Mesothelial cell of epicardium (in vitro differentiated cells): ENCODE results near the gene NELFA. TPM values are rescaled to one million over a fixed set of nuclear protein-coding genes. Genes with fewer than 3 reads are reported as not detected.

Source experiments
- DNase-seq, 2 experiments: peaks; one replicate each; pipeline ENCODE4 v3.0.0; 2021; ENCODE audit warnings: low spot score in 2 of 2; ENCODE audit not compliant: unreplicated experiment in 2 of 2
- H3K27ac Mint-ChIP-seq: 2 replicates; pipeline ENCODE4 v1.8.0; 2021; ENCODE audit warnings: mixed read lengths
- H3K27me3 Mint-ChIP-seq: 2 replicates; pipeline ENCODE4 v1.8.0; 2021; ENCODE audit warnings: low read depth, mixed read lengths
- H3K36me3 Mint-ChIP-seq: 2 replicates; pipeline ENCODE4 v1.8.0; 2021; ENCODE audit warnings: mixed read lengths
- H3K4me1 Mint-ChIP-seq: 2 replicates; pipeline ENCODE4 v1.8.0; 2021; ENCODE audit warnings: mixed read lengths
- H3K4me3 Mint-ChIP-seq: 2 replicates; pipeline ENCODE4 v1.8.0; 2021; ENCODE audit warnings: mild to moderate bottlenecking, moderate library complexity, mixed read lengths
- H3K9me3 Mint-ChIP-seq: 2 replicates; pipeline ENCODE4 v1.8.0; 2021; ENCODE audit warnings: mixed read lengths
- CTCF ChIP-seq: fragments of 200-600 bp; sonication (generic); IDR thresholded peaks from one replicate; pipeline ENCODE4 v1.5.0; 2021; ENCODE audit warnings: antibody characterized with exemption; ENCODE audit not compliant: unreplicated experiment
- total RNA-seq: library from RNA; stranded (reverse); gene quantifications from 3 replicates; pipeline ENCODE4 v1.2.1, GENCODE V29; 2021

Gene NELFA
- 53.0 to 55.8 TPM (median 55.8 TPM) in 3 replicates for total RNA-seq

GRCh38 chr4:2008921-2009650 is at the start of gene NELFA:
Gene NELFA (minus strand): TSS chr4:2008974. CDS start chr4:2008959, 15 bp downstream.
- Mint-ChIP-seq H3K27me3 (peaks cover under 1% of the 10 kb centered on the region), H3K36me3 (peaks cover 8% of the 10 kb centered on the region), H3K9me3 (no peaks in the 10 kb centered on the region), H3K4me1 (peaks cover 17% of the 10 kb centered on the region), H3K4me3 (peak within 1 kb of the TSS; percentile 91), H3K27ac (peak within 1 kb of the TSS; percentile 94)
- peak; percentile 91 for TF ChIP-seq CTCF
- peak; percentile 88 to 96 for DNase-seq

- Mint-ChIP-seq H3K9me3 (no peaks in the 10 kb centered on the region), H3K4me1 (peaks cover 11% of the 10 kb centered on the region), H3K27ac (peak overlapping the region; percentile 17), H3K4me3 (peak overlapping the region; percentile 58), H3K27me3 (peaks cover 45% of the 10 kb centered on the region), H3K36me3 (peaks cover 2% of the 10 kb centered on the region)
- DNase-seq: no peak
- TF ChIP-seq CTCF: no peak
Observed at GRCh38 chr4:2057382-2058065, 48.8 kb upstream of the NELFA start.

- H3K9me3 Mint-ChIP-seq: no peaks in the 10 kb centered on the region
- peaks cover 9% of the 10 kb centered on the region for H3K4me1 Mint-ChIP-seq
- H3K27ac Mint-ChIP-seq: no peak overlapping the region
- TF ChIP-seq CTCF: no peak
- H3K36me3 Mint-ChIP-seq: peaks cover 2% of the 10 kb centered on the region
- H3K27me3 Mint-ChIP-seq: peaks cover 53% of the 10 kb centered on the region
- H3K4me3 Mint-ChIP-seq: no peak overlapping the region
- DNase-seq: no peak
Observed at GRCh38 chr4:2054217-2054616, 45.4 kb upstream of the NELFA start.

- no peak for TF ChIP-seq CTCF
- H3K4me1 Mint-ChIP-seq: peaks cover 2% of the 10 kb centered on the region
- no peak for DNase-seq
- peaks cover 34% of the 10 kb centered on the region for H3K27me3 Mint-ChIP-seq
- H3K36me3 Mint-ChIP-seq: peaks cover 2% of the 10 kb centered on the region
- H3K4me3 Mint-ChIP-seq: no peak overlapping the region
- no peak overlapping the region for H3K27ac Mint-ChIP-seq
- H3K9me3 Mint-ChIP-seq: no peaks in the 10 kb centered on the region
Observed at GRCh38 chr4:2051086-2051485, 42.3 kb upstream of the NELFA start.

DNA sequence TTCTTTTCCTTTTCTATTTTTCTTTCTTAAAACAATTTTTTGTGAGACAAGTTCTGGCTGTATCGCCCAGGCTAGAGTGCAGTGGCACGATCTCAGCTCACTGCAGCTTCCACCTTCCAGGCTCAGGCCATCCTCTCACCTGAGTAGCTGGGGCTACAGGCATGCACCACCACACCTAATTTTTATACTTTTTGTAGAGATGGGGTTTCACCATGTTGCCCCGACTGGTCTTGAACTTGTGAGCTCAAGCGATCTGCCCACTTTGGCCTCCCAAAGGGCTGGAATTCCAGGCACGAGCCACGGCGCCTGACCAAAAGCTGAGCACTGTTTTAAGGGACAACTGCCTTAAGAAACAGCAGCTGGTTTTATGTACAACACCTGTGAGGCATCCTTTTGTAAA is 41.0 kb upstream of the NELFA start:
- TF ChIP-seq CTCF: no peak
- no peak for DNase-seq
- H3K36me3 Mint-ChIP-seq: peaks cover 2% of the 10 kb centered on the region
- H3K27ac Mint-ChIP-seq: no peak overlapping the region
- no peak overlapping the region for H3K4me3 Mint-ChIP-seq
- no peaks in the 10 kb centered on the region for H3K9me3 Mint-ChIP-seq
- H3K27me3 Mint-ChIP-seq: peaks cover 30% of the 10 kb centered on the region
- H3K4me1 Mint-ChIP-seq: no peaks in the 10 kb centered on the region
